HEK293 (cell line): ENCODE results near the gene ATP13A3.

Experiments
- CTCF ChIA-PET: fragments of 350-600 bp; formaldehyde crosslinking; extraction: SDS; loops from one replicate; lab custom pipeline; 2021; ENCODE audit warnings: antibody characterized with exemption; lab: Yijun Ruan, JAX
- POLR2A ChIA-PET: fragments of 300-600 bp; formaldehyde crosslinking; extraction: SDS; loops from one replicate; lab custom pipeline; 2020; ENCODE audit warnings: antibody characterized with exemption, inconsistent platforms; lab: Yijun Ruan, JAX
- H3K27ac ChIP-seq: fragments of 200-500 bp; sonication (Bioruptor generic); 2 replicates; pipeline ENCODE4 v1.5.1; 2014; ENCODE audit warnings: low read depth, low read length, control low read depth, inconsistent platforms; ENCODE audit errors: extremely low read depth
- H3K36me3 ChIP-seq, 2 experiments: fragments of 200-500 bp in 1 of 2; sonication (Bioruptor generic) in 1 of 2; 1 replicate in 1 of 2; 2 replicates in 1 of 2; pipeline ENCODE4 v1.5.1; 2014 to 2017; ENCODE audit warnings: inconsistent platforms in 2 of 2, low read length in 2 of 2; ENCODE audit not compliant: control insufficient read depth in 2 of 2, insufficient read depth in 1 of 2
- H3K4me1 ChIP-seq: fragments of 200-500 bp; sonication (Bioruptor generic); 2 replicates; pipeline ENCODE4 v1.5.1; 2014; ENCODE audit warnings: mild to moderate bottlenecking, low read length, inconsistent platforms; ENCODE audit not compliant: control insufficient read depth, insufficient read depth
- H3K4me3 ChIP-seq: 2 replicates; pipeline ENCODE4 v1.5.1; 2011; ENCODE audit warnings: low read depth, mild to moderate bottlenecking, control low read depth, low read length, moderate library complexity
- H3K9me3 ChIP-seq: fragments of 200-500 bp; sonication (Bioruptor generic); 2 replicates; pipeline ENCODE4 v1.5.1; 2014; ENCODE audit warnings: low read depth, low read length, inconsistent platforms; ENCODE audit not compliant: control insufficient read depth, insufficient read depth
- GFI1B ChIP-seq: fragments of 450-650 bp; formaldehyde crosslinking; IDR thresholded peaks from 2 replicates; pipeline ENCODE4 v1.5.1; 2016; ENCODE audit warnings: missing biosample characterization, missing genetic modification characterization
- HIC1 ChIP-seq: fragments of 450-650 bp; formaldehyde crosslinking; IDR thresholded peaks from 2 replicates; pipeline ENCODE4 v1.5.1; 2016; ENCODE audit warnings: missing biosample characterization, missing genetic modification characterization
- KLF17 ChIP-seq: fragments of 450-650 bp; formaldehyde crosslinking; IDR thresholded peaks from 2 replicates; pipeline ENCODE4 v1.5.1; 2016; ENCODE audit warnings: missing biosample characterization, missing genetic modification characterization
- KLF8 ChIP-seq: fragments of 450-650 bp; formaldehyde crosslinking; IDR thresholded peaks from 2 replicates; pipeline ENCODE4 v1.5.1; 2016; ENCODE audit warnings: missing biosample characterization, missing genetic modification characterization
- PRDM10 ChIP-seq: fragments of 450-650 bp; formaldehyde crosslinking; IDR thresholded peaks from 2 replicates; pipeline ENCODE4 v1.5.1; 2016; ENCODE audit warnings: missing biosample characterization, missing genetic modification characterization
- SP2 ChIP-seq: fragments of 450-650 bp; formaldehyde crosslinking; IDR thresholded peaks from 2 replicates; pipeline ENCODE4 v1.5.1; 2016; ENCODE audit warnings: missing biosample characterization, missing genetic modification characterization
- SP3 ChIP-seq: fragments of 450-650 bp; formaldehyde crosslinking; IDR thresholded peaks from 2 replicates; pipeline ENCODE4 v1.5.1; 2016; ENCODE audit warnings: missing biosample characterization, missing genetic modification characterization
- WT1 ChIP-seq: fragments of 450-650 bp; formaldehyde crosslinking; IDR thresholded peaks from 2 replicates; pipeline ENCODE4 v1.5.1; 2016; ENCODE audit warnings: missing biosample characterization, missing genetic modification characterization
- ZBTB48 ChIP-seq: fragments of 450-650 bp; formaldehyde crosslinking; IDR thresholded peaks from 2 replicates; pipeline ENCODE4 v1.5.1; 2016; ENCODE audit warnings: missing biosample characterization, missing genetic modification characterization
- ZFHX2 ChIP-seq: fragments of 450-650 bp; formaldehyde crosslinking; conservative IDR thresholded peaks from 2 replicates; pipeline ENCODE4 v1.5.1; 2016; ENCODE audit warnings: missing biosample characterization, missing genetic modification characterization
- ZIC2 ChIP-seq: fragments of 450-650 bp; formaldehyde crosslinking; IDR thresholded peaks from 2 replicates; pipeline ENCODE4 v1.5.1; 2016; ENCODE audit warnings: missing biosample characterization, missing genetic modification characterization
- ZNF146 ChIP-seq: fragments of 450-650 bp; formaldehyde crosslinking; IDR thresholded peaks from 2 replicates; pipeline ENCODE4 v1.5.1; 2016; ENCODE audit warnings: missing biosample characterization, missing genetic modification characterization
- ZNF16 ChIP-seq: fragments of 450-650 bp; formaldehyde crosslinking; IDR thresholded peaks from 2 replicates; pipeline ENCODE4 v1.5.1; 2016; ENCODE audit warnings: low read depth, missing biosample characterization, missing genetic modification characterization
- ZNF202 ChIP-seq: fragments of 450-650 bp; formaldehyde crosslinking; IDR thresholded peaks from 2 replicates; pipeline ENCODE4 v1.5.1; 2016; ENCODE audit warnings: missing biosample characterization, missing genetic modification characterization, borderline replicate concordance
- ZNF280C ChIP-seq: fragments of 450-650 bp; formaldehyde crosslinking; IDR thresholded peaks from 2 replicates; pipeline ENCODE4 v1.5.1; 2016; ENCODE audit warnings: missing biosample characterization, missing genetic modification characterization
- ZNF341 ChIP-seq: fragments of 450-650 bp; formaldehyde crosslinking; IDR thresholded peaks from 2 replicates; pipeline ENCODE4; 2016; ENCODE audit warnings: low read depth, missing biosample characterization, missing genetic modification characterization
- ZNF549 ChIP-seq: fragments of 450-650 bp; IDR thresholded peaks from 2 replicates; pipeline ENCODE4 v1.5.1; 2018; ENCODE audit warnings: missing biosample characterization, missing genetic modification characterization, mild to moderate bottlenecking, inconsistent platforms, moderate library complexity
- ZNF555 ChIP-seq: fragments of 450-650 bp; formaldehyde crosslinking; conservative IDR thresholded peaks from 2 replicates; pipeline ENCODE4 v1.5.1; 2017; ENCODE audit warnings: missing biosample characterization, mild to moderate bottlenecking, missing genetic modification characterization, inconsistent platforms
- ZNF629 ChIP-seq: fragments of 450-650 bp; formaldehyde crosslinking; IDR thresholded peaks from 2 replicates; pipeline ENCODE4 v1.5.1; 2017; ENCODE audit warnings: missing biosample characterization, missing genetic modification characterization
- ZNF660 ChIP-seq: fragments of 450-650 bp; IDR thresholded peaks from 2 replicates; pipeline ENCODE4 v1.5.1; 2018; ENCODE audit warnings: missing biosample characterization, mild to moderate bottlenecking, missing genetic modification characterization
- ZNF701 ChIP-seq: fragments of 450-650 bp; formaldehyde crosslinking; IDR thresholded peaks from 2 replicates; pipeline ENCODE4 v1.5.1; 2016; ENCODE audit warnings: missing biosample characterization, missing genetic modification characterization
- ZNF76 ChIP-seq: fragments of 450-650 bp; formaldehyde crosslinking; IDR thresholded peaks from 2 replicates; pipeline ENCODE4; 2016; ENCODE audit warnings: low read depth, missing biosample characterization, missing genetic modification characterization, borderline replicate concordance
- ZSCAN30 ChIP-seq: fragments of 450-650 bp; IDR thresholded peaks from 2 replicates; pipeline ENCODE4 v1.5.1; 2018; ENCODE audit warnings: missing biosample characterization, mild to moderate bottlenecking, missing genetic modification characterization, moderate library complexity
- TF ChIP-seq, protein P1 (sequence below): fragments of 450-650 bp; formaldehyde crosslinking; IDR thresholded peaks from 2 replicates; pipeline ENCODE4; 2016; ENCODE audit warnings: missing biosample characterization, missing genetic modification characterization
- TF ChIP-seq, protein P2 (sequence below): fragments of 450-650 bp; formaldehyde crosslinking; IDR thresholded peaks from 2 replicates; pipeline ENCODE4 v1.5.1; 2016; ENCODE audit warnings: missing biosample characterization, missing genetic modification characterization

ATP13A3 gene

DNA sequence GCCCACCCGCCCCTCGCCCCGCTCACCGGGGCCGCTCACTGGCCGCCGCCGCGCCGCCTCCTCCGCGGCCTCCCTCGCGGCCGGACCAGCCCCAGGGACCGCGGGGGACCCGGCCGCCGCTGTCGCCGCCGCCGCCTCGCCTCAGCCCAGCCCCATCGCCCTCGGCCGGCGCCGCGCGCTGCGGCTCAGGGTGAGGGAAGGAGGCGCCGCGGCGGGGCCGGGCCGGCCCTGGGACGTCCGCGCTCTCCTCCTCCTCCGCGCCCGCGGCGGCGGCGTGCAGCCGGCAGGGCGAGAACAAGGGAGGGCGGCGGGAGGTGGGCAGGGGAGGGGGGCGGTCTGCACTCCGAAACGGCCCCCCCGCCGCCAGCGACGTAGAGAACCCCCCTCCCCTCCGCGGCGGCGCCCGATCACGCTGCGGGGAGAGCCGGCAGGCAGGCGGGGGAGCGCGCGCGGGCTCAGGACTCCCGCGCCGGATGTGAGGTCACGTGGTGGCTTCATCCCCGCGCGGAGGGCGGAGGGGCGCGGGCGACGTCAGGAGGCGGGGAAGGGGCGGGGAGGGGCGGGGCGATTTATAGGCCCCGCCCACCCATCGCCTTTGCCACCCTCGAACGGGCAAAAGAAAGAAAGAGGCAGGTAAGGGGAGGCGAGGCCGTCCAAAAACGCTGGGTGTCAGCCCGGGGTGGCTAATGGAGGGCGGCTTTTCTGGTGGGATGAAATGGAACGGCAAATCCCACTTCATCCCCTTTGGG is at the start of gene ATP13A3:
TSS of gene ATP13A3 (minus strand) at position 463 of the 749 bp plus-strand sequence. CDS start 24,812 bp downstream, outside the sequence.
- ChIA-PET POLR2A (no interaction called here), CTCF (interaction anchor here (1.6 to 3.6 kb wide), 3 partner anchors 12 to 86 kb away, joined by 3 to 25 read pairs (median 6); no protein-coding TSS in a partner anchor)
- peak within 1 kb of the TSS; percentile 60; the same call in 1 of the 2 replicates for H3K27ac ChIP-seq
- no peaks in the 10 kb centered on the region for H3K9me3 ChIP-seq
- no peaks in the 10 kb centered on the region for H3K4me1 ChIP-seq
- H3K4me3 ChIP-seq = peak within 1 kb of the TSS; percentile 80
- H3K36me3 ChIP-seq = peaks cover 0 to 14% of the 10 kb centered on the region in 2 experiments; a peak in 2 of 3 replicates
- TF ChIP-seq SP3 (tag by site-specific recombination) (peak; percentile 96), ZBTB48 (tag by site-specific recombination) (no peak), ZNF202 (tag by site-specific recombination) (no peak), ZNF701 (tag by site-specific recombination) (no peak), ZNF660 (peak; percentile 66), KLF8 (tag by site-specific recombination) (peak; percentile 70; the same call in 1 of the 2 replicates), ZNF16 (tag by site-specific recombination) (no peak), ZNF629 (tag by site-specific recombination) (peak; percentile 72), ZNF555 (tag by site-specific recombination) (no peak), ZNF146 (tag by site-specific recombination) (no peak), ZSCAN30 (tag by site-specific recombination) (peak; percentile 89; the same call in 1 of the 2 replicates), ZNF549 (no peak), WT1 (tag by site-specific recombination) (no peak), ZIC2 (tag by site-specific recombination) (peak; percentile 83), SP2 (tag by site-specific recombination) (peak; percentile 72), ZFHX2 (tag by site-specific recombination) (peak; percentile 68), KLF17 (tag by site-specific recombination) (peak; percentile 62; the same call in 1 of the 2 replicates), ZNF341 (tag by site-specific recombination) (peak; percentile 91), GFI1B (no peak), PRDM10 (tag by site-specific recombination) (peak; percentile 28; the same call in 1 of the 2 replicates), HIC1 (tag by site-specific recombination) (peak; percentile 56; the same call in 1 of the 2 replicates), ZNF76 (tag by site-specific recombination) (0 out of 2 replicates have a peak, but pooled peaks have one; percentile 46), ZNF280C (tag by site-specific recombination) (no peak)
- TF ChIP-seq, protein P1, sequence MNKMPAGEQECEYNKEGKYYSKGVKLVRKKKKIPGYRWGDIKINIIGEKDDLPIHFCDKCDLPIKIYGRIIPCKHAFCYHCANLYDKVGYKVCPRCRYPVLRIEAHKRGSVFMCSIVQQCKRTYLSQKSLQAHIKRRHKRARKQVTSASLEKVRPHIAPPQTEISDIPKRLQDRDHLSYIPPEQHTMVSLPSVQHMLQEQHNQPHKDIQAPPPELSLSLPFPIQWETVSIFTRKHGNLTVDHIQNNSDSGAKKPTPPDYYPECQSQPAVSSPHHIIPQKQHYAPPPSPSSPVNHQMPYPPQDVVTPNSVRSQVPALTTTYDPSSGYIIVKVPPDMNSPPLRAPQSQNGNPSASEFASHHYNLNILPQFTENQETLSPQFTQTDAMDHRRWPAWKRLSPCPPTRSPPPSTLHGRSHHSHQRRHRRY (tag by site-specific recombination) = no peak
- TF ChIP-seq, protein P2, sequence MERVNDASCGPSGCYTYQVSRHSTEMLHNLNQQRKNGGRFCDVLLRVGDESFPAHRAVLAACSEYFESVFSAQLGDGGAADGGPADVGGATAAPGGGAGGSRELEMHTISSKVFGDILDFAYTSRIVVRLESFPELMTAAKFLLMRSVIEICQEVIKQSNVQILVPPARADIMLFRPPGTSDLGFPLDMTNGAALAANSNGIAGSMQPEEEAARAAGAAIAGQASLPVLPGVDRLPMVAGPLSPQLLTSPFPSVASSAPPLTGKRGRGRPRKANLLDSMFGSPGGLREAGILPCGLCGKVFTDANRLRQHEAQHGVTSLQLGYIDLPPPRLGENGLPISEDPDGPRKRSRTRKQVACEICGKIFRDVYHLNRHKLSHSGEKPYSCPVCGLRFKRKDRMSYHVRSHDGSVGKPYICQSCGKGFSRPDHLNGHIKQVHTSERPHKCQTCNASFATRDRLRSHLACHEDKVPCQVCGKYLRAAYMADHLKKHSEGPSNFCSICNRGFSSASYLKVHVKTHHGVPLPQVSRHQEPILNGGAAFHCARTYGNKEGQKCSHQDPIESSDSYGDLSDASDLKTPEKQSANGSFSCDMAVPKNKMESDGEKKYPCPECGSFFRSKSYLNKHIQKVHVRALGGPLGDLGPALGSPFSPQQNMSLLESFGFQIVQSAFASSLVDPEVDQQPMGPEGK (tag by site-specific recombination) = peak; percentile 63
